UCSD-AML1 (cell line): ENCODE results near the gene ZNF827.

Experiments used
- DNase-seq: peaks from one replicate; lab custom pipeline; 2025; ENCODE audit not compliant: unreplicated experiment; lab: John Stamatoyannopoulos, UW

Gene ZNF827

GRCh38 chr4:145888393-145888792, 50.2 kb downstream of the ZNF827 start:
- DNase-seq = no peak

GRCh38 chr4:145887241-145887991, 51.2 kb downstream of the ZNF827 start:
- no peak for DNase-seq

GRCh38 chr4:145886871-145887240, 51.8 kb downstream of the ZNF827 start:
- no peak for DNase-seq

GRCh38 chr4:145885666-145886065, 53.0 kb downstream of the ZNF827 start:
- DNase-seq = no peak

- DNase-seq = no peak
These were observed 53.8 kb downstream of the ZNF827 start for GRCh38 chr4:145884775-145885174.

GRCh38 chr4:145883101-145883694, 55.4 kb downstream of the ZNF827 start:
- no peak for DNase-seq

- no peak for DNase-seq
These were observed 56.0 kb downstream of the ZNF827 start for GRCh38 chr4:145882604-145883003.

GRCh38 chr4:145881989-145882388, 56.6 kb downstream of the ZNF827 start:
- DNase-seq = no peak

GRCh38 chr4:145881576-145881975, 57.0 kb downstream of the ZNF827 start:
- DNase-seq = no peak

- no peak for DNase-seq
These were observed 58.2 kb downstream of the ZNF827 start for GRCh38 chr4:145880355-145880960.

- no peak for DNase-seq
These were observed 59.0 kb downstream of the ZNF827 start for GRCh38 chr4:145879598-145879997.

- no peak for DNase-seq
These were observed 59.9 kb downstream of the ZNF827 start for GRCh38 chr4:145878501-145879435.

- DNase-seq = no peak
These were observed 62.0 kb downstream of the ZNF827 start for GRCh38 chr4:145876531-145877180.

GRCh38 chr4:145873901-145874300, 64.7 kb downstream of the ZNF827 start:
- DNase-seq = no peak

- DNase-seq = no peak
These were observed 67.4 kb downstream of the ZNF827 start for GRCh38 chr4:145871209-145871608.

- no peak for DNase-seq
These were observed 68.2 kb downstream of the ZNF827 start for GRCh38 chr4:145870155-145871020.

- DNase-seq = no peak
These were observed 69.8 kb downstream of the ZNF827 start for GRCh38 chr4:145868637-145869409.

- no peak for DNase-seq
These were observed 71.2 kb downstream of the ZNF827 start for GRCh38 chr4:145867406-145867805.

- no peak for DNase-seq
These were observed 71.6 kb downstream of the ZNF827 start for GRCh38 chr4:145866991-145867390.
